OCI-LY7 (cell line): ENCODE data around the gene SLC25A45. TPM values are rescaled to one million over a fixed set of nuclear protein-coding genes. Genes with fewer than 3 reads are reported as not detected.

Experiments
- BruUV-seq: library from RNA; stranded (reverse); fragments of 400-500 nt; replicated peaks from 2 replicates; lab custom pipeline; 2021; lab: Mats Ljungman, UMichigan
- CTCF ChIA-PET: fragments of 300-600 bp; sonication (Branson Sonifier 250); formaldehyde crosslinking; loops from one replicate; lab custom pipeline; 2022; ENCODE audit warnings: antibody characterized with exemption; ENCODE audit not compliant: unreplicated experiment; lab: Charles Lee
- POLR2A ChIA-PET: fragments of 300-600 bp; sonication (Branson Sonifier 250); formaldehyde crosslinking; loops from one replicate; lab custom pipeline; 2022; ENCODE audit warnings: antibody characterized with exemption; lab: Charles Lee
- DNase-seq: peaks from one replicate; pipeline ENCODE4 v3.0.0-alpha.2; 2015; ENCODE audit warnings: low spot score
- H2AFZ ChIP-seq: fragments of 200-600 bp; sonication (generic), shearing (Covaris generic); 2 replicates; pipeline ENCODE4 v1.6.1; 2014; ENCODE audit warnings: mild to moderate bottlenecking, antibody characterized with exemption, low read length, moderate library complexity
- H3K27ac ChIP-seq: fragments of 200-600 bp; sonication (generic); 2 replicates; pipeline ENCODE4 v1.5.1; 2014; ENCODE audit warnings: mixed run types, low read depth, mild to moderate bottlenecking, moderate library complexity, low read length, inconsistent platforms; ENCODE audit not compliant: poor library complexity, severe bottlenecking
- H3K36me3 ChIP-seq: fragments of 200-600 bp; sonication (generic); 2 replicates; pipeline ENCODE4 v1.6.1; 2014; ENCODE audit warnings: mild to moderate bottlenecking, antibody characterized with exemption, low read length, moderate library complexity, mixed read lengths; ENCODE audit not compliant: insufficient read depth
- H3K4me1 ChIP-seq: fragments of 200-600 bp; sonication (generic); 2 replicates; pipeline ENCODE4 v1.5.1; 2014; ENCODE audit warnings: mild to moderate bottlenecking, low read length; ENCODE audit not compliant: insufficient read depth, poor library complexity, severe bottlenecking
- H3K4me2 ChIP-seq: fragments of 200-600 bp; sonication (generic); 2 replicates; pipeline ENCODE4 v1.6.1; 2014; ENCODE audit warnings: mild to moderate bottlenecking, low read length
- H3K4me3 ChIP-seq: fragments of 200-600 bp; sonication (generic); 2 replicates; pipeline ENCODE4 v1.5.1; 2014; ENCODE audit warnings: mild to moderate bottlenecking, low read depth, low read length; ENCODE audit not compliant: poor library complexity, severe bottlenecking
- H3K79me2 ChIP-seq: fragments of 200-600 bp; sonication (generic); 2 replicates; pipeline ENCODE4 v1.6.1; 2016; ENCODE audit warnings: low read depth, mild to moderate bottlenecking, low read length, moderate library complexity, mixed read lengths; ENCODE audit not compliant: insufficient read depth
- H3K9me2 ChIP-seq: fragments of 200-600 bp; sonication (generic); 2 replicates; pipeline ENCODE4 v1.6.1; 2016; ENCODE audit warnings: mild to moderate bottlenecking, low read length, mixed read lengths; ENCODE audit not compliant: insufficient read depth
- H3K9me3 ChIP-seq: fragments of 200-600 bp; sonication (generic); 2 replicates; pipeline ENCODE4 v1.6.1; 2014; ENCODE audit warnings: mild to moderate bottlenecking, mixed run types, low read length, mixed read lengths
- H4K20me1 ChIP-seq: fragments of 200-600 bp; sonication (generic); 2 replicates; pipeline ENCODE4 v1.6.1; 2014; ENCODE audit warnings: mild to moderate bottlenecking, antibody characterized with exemption, low read length, moderate library complexity, mixed read lengths; ENCODE audit not compliant: insufficient read depth
- EZH2phosphoT487 ChIP-seq: fragments of 200-600 bp; sonication (generic); IDR thresholded peaks from 2 replicates; pipeline ENCODE4 v1.6.1; 2018; ENCODE audit warnings: low read depth, borderline replicate concordance, mild to moderate bottlenecking, mixed run types, antibody characterized with exemption, low read length, moderate library complexity, mixed read lengths
- intact Hi-C: fragments of 100-400 bp; cut with micrococcal nuclease; formaldehyde crosslinking; loops from one replicate; pipeline ENCODE4 v1.10.0; 2022; ENCODE audit not compliant: unreplicated experiment
- total RNA-seq, 2 experiments: library from RNA; depleted of rRNA in 1 of 2; stranded (reverse); fragments of >200 nt in 1 of 2; shearing (Covaris generic) in 1 of 2; gene quantifications; 2 replicates each; pipeline ENCODE4 v1.2.3, GENCODE V29; 2014 to 2022
- TF ChIP-seq, protein P1 (sequence below): fragments of 200-600 bp; sonication (generic); conservative IDR thresholded peaks from 2 replicates; pipeline ENCODE4 v1.5.1; 2014; ENCODE audit warnings: mild to moderate bottlenecking, antibody characterized with exemption, low read length, moderate library complexity, mixed read lengths

Gene SLC25A45
- total RNA-seq, 2 experiments from 2014 or later = 7.0 to 20.7 TPM

DNA sequence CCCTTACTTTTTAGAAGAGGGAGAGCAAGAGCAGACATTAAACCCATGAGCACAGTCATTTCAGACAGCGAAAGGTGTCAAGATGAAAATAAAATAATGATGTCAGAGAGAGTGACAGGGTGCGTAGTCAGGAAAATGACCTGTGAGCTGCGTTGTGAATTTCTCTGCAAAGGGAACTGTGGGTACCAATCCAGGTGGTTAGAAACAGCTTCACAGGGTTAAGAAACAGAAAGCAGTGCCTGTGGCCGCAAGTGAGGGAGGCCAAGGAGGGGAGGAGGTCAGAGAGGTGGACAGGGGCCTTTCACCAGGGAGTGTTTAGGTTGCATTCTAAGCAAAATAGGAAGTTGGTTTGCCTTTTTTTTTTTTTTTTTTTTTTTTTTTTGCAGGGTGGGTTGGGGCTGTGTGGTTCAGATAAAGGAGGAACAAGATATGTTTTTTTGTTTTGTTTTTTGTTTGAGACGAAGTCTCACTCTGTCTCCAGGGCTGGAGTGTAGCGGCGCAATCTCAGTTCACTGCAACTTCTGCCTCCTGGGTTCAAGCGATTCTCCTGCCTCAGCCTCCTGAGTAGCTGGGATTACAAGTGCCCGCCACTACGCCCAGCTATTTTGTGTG lies 20.0 kb downstream of the SLC25A45 start:
- BruUV-seq = no TSS peak
- no peaks in the 10 kb centered on the region for H3K9me3 ChIP-seq
- no peak overlapping the region for H3K4me3 ChIP-seq
- no peak overlapping the region for H2AFZ ChIP-seq
- no peaks in the 10 kb centered on the region for H3K36me3 ChIP-seq
- intact Hi-C loops = no loop called here
- H3K4me1 ChIP-seq = peaks cover 16% of the 10 kb centered on the region
- ChIA-PET POLR2A (interaction anchor here (0.6 to 0.9 kb wide), 3 partner anchors 19 to 26 kb away, joined by 3 to 5 read pairs (median 4); no protein-coding TSS in a partner anchor), CTCF (no interaction called here)
- no peak overlapping the region for H3K4me2 ChIP-seq
- H3K79me2 ChIP-seq = no peaks in the 10 kb centered on the region
- no peaks in the 10 kb centered on the region for H4K20me1 ChIP-seq
- TF ChIP-seq EZH2phosphoT487 = no peak
- TF ChIP-seq, protein P1, sequence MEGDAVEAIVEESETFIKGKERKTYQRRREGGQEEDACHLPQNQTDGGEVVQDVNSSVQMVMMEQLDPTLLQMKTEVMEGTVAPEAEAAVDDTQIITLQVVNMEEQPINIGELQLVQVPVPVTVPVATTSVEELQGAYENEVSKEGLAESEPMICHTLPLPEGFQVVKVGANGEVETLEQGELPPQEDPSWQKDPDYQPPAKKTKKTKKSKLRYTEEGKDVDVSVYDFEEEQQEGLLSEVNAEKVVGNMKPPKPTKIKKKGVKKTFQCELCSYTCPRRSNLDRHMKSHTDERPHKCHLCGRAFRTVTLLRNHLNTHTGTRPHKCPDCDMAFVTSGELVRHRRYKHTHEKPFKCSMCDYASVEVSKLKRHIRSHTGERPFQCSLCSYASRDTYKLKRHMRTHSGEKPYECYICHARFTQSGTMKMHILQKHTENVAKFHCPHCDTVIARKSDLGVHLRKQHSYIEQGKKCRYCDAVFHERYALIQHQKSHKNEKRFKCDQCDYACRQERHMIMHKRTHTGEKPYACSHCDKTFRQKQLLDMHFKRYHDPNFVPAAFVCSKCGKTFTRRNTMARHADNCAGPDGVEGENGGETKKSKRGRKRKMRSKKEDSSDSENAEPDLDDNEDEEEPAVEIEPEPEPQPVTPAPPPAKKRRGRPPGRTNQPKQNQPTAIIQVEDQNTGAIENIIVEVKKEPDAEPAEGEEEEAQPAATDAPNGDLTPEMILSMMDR = no peak
- H3K27ac ChIP-seq = no peak overlapping the region
- DNase-seq = no peak
- no peaks in the 10 kb centered on the region for H3K9me2 ChIP-seq

DNA sequence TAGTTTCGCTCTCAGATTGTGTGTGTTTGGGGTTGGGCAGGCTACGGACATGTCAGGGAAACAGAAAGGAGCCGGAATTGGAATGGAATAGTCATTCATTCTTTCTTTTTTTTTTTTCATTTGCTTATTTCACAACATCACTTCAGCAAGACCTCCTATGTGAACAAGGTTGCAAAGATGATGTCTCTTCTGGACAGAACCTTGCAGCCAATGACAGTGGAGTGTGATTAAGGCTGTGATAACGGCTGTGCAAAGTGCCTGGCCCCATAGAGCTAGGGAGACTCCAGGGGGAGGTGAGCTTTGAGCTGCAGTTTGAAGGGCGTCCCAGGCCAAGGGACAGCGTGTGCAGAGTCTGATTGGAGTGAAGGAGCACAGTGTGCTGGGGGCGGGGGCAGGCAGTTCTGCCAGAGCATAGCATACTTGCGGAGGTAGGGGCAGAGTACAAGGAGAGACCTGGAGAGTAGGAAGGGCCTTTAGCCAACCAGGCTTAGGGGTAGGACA lies 24.5 kb downstream of the SLC25A45 start:
- Histone ChIP-seq H3K9me3 (no peaks in the 10 kb centered on the region), H3K9me2 (no peaks in the 10 kb centered on the region), H3K4me3 (no peak overlapping the region), H3K4me2 (no peak overlapping the region), H4K20me1 (no peaks in the 10 kb centered on the region), H3K27ac (no peak overlapping the region), H2AFZ (no peak overlapping the region), H3K36me3 (peaks cover 2% of the 10 kb centered on the region; the same call in 1 of the 2 replicates), H3K4me1 (peaks cover 16% of the 10 kb centered on the region), H3K79me2 (no peaks in the 10 kb centered on the region)
- TF ChIP-seq EZH2phosphoT487 = no peak
- TF ChIP-seq, protein P1 = no peak
- CTCF ChIA-PET = no interaction called here
- intact Hi-C loops = no loop called here
- BruUV-seq = no TSS peak
- no peak for DNase-seq
- POLR2A ChIA-PET = interaction anchor here (1.1 kb wide), 1 partner anchor 19 kb away, joined by 3 read pairs; no protein-coding TSS in a partner anchor
